NCI-H1694 (cell line): ENCODE measurements around the gene FAM83C.
A peak's percentile ranks its signal among the peaks of the same experiment; 100 is the strongest.
"Not testable (repeated sequence)": the region's sequence is repeated elsewhere in the genome, so short reads cannot be mapped to it uniquely, and the experiment has no call there.

Experiments
- DNase-seq: peaks from one replicate; lab custom pipeline; 2025; lab: John Stamatoyannopoulos, UW

Gene FAM83C

DNA sequence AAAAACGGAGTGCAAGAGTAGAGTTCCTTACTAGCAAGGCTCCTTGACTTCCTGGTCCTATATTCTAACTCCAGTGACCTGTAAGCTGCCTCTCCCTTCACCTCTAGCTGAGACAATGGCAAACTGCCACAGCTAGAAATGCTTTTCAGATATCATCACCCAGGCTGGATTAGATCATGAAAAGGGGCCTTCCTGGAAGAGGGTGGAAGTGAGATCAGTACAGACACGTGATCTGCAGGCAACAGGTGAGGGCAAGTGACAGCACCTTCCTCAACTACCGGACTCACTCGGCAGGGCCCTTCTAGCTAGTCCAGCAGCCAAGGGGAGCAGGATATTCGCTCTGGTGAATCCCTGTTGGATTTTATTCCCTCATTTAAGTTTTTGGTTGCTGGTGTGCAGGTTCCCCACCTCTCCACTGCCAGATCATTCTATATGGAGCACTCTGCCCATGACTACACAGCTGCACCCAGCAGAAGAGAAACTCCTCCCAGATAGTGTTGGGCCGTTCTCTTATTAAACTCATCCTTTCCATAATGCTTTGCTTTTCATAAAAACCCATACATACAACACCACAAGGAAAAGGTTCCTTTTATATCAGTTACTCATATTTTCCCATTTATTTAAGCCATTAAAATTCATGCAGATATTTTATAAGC lies 26.4 kb upstream of the FAM83C start:
- DNase-seq, result no peak

DNA sequence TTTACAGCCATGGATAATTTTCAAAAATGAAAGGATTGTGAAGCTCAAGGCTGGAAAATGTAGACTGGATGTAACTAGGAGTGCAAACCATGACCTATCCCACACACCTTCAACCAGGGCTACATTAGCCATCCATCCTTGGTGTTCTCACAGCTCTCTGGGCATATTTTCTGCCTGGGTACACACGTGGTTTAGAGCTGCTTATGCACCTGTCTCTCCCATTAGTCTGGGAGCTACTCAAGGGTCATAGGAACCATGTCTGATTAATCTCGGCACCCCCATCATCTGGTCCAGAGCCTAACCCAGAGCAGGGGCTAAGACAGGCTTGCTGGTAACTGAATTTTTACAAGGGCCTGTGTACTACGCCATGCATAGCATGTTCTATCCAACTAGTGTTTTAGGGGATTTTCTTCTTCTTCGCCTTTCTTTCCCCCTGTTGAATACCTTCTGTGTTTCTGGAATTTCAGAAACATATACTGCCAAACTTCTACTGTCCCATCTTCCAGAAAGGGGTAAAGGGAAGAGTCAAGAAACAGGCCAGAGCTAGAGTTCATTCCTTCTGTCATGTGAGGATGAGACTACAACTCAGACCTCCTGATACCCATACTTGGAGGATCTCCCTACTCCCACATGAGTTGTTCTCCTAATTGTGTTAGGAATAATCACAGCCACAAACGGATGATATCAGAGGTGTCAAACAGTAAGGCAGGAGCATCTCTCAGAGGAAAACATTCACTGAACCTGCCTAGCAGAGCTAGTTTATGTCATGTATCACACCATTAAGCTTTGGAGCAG lies 25.4 kb upstream of the FAM83C start:
- DNase-seq, result no peak

DNA sequence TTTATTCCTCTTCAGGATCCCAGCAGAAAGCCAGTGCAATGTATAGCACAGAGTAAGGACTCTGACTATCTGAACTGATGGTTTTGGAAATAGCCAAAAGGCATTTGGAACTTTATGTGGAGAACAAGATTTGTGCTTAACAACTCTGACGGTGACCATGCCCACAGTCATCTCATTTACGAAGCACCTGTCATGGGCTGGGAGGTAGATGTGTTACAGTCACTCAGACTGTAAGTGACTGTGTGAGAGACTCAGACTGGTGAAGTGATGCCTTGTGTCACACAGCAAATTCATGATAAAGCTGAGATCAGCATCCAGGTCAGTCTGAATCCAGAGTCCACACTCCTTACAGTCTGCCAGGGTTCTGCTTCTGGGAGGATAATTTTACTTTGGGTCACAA lies 23.9 kb upstream of the FAM83C start:
- DNase-seq, result no peak

DNA sequence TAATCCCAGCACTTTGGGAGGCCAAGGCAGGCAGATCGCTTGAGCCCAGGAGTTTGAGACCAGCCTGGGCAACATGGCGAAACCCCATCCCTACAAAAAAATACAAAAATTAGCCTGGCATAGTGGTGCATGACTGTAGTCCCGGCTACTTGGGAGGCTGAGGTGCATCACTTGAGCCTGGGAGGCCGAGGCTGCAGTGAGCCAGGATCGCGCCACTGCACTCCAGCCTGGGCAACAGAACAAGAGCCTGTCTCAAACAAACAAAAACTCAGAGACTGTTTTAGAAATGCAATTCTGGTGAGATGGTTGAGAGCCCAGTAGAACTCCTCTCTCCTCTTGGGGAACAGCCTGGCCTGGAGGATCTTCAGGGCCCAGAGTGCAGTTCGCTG lies 23.4 kb upstream of the FAM83C start:
- DNase-seq, result not testable (repeated sequence)

DNA sequence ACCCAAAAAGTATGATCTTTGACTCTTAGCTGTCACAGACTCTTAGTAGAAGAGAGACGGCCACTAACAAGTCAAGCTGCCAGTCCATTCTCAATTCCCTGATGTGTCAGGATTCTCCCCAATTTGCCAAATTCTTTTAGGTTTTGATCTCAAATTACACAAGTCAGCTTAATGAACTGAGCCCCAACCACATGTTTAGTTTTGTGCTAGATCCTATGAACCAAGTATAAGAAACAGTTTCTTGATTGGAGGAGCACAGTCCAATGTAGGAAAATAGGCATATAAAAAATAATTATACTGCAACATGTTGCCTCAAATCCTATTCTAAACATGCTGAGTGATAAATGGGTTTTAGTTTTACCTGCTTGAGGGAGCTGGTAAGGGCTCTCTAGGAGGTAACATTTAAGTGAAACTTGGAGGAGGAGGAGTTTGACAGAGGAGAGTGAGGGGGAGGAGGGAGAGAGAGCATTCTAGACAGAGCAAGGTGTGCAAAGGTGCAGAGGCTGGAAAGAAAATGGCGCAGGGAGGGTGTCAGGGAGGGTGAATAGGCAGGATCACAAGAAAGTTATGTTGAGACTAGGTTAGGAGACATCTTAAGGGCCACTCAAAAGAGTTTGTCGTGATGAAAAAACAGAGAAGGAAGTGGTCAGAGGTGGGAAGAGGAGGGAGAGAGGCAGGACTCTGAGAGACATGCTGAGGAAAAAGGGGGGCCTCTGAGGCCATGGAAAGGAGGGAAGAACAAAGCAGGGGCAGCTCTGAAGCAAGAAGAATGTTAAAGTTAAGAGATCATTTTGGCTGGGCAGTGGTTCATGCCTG lies 22.8 kb upstream of the FAM83C start:
- DNase-seq, result no peak

DNA sequence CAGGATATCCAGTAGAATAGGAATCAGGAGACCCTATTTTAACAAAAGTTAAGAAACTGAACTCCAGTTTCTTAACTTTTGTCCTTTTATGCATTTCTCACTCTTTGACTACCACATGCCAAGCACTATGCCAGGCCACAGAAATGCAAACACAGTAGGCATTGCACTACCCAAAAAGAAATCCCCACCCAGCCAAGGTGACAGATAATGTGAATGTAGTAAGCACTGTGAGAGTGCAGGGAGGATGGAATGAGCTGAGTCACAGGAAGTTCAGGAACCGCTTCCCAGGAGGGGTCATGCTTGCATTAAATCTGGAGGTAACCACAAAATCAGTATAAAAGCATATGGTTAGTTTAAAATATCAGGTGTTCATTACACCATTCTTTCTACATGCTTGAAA lies 20.1 kb upstream of the FAM83C start:
- DNase-seq, result no peak

DNA sequence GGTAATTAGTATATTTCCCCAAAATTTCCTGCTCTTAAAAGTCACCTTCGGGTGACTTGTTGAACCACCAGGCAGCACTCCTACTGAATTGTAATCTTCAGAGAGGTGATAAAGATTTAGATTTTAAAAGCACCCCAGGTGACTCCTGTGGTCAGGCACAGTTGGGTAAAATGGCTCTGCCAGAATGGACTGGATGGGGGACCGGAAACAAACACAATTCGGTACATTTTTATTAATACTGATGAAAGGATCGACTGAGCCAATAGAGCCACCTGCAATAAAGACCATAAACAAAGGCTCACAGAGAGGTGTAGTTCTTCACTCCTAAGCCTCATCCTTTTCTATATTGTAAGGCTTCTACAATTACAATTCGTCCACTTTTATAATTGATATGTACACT lies 19.6 kb upstream of the FAM83C start:
- DNase-seq, result no peak

DNA sequence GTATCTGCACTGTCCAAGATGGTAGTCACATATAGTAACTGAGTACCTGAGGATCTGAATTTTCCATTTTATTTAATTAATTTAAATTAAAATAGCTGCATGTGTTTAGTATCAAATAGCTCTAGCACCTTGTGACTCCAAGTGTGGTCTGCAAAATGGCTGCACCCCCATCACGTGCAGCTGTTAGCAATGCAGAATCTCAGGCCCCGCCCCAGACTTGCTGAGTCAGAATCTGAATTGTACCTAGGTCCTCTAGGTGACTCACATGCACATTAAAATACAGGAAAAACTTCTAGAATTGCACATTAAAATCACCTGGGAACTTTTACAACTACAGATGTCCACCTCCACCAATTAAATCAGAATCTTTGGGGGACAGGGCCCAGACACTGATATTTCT lies 19.2 kb upstream of the FAM83C start:
- DNase-seq, result no peak

DNA sequence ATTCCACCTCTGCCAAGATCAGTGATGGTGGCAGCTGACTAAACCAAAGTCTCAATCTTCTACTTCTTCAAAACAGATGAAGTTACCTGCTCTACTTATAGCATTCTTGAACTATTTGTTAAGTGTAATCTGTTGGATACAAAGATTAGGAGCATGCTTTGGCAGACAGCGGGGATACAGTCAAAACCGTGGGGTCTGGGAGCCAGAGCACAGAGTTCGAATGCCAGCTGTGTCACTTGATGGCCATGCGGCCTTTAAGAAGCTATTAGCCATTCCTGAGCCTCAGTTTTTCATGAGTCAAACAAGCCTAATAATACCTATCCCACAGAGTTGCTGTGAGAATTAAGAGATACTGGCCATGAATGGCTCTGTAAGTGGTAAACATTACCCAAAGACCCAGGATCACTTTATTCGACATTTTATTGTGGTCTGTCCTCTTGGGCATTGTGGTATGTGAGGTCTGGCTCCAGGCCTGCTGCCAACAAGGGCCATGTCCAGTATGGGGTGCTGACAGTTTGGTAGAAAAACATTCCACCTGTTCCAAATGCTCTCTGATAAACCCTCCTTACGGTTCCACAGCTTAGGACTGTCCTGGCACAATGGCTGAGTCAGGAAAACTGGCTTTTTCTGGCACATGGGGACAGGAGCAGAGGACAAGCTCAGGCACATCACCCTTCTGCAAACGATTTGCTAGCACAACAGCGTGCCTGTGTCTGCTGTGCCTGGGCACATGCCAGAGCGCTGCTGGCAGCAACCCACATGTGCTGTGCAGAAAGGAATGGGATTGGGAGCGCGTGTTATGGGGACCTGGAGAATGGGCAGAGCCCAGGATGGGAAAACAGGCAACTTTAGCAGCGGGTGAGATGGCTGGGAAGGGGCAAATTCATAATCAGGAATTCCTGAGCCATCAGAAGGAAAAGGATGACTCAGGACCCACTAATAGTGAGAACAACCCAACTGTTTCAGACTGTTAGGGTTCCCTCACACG lies 15.7 kb upstream of the FAM83C start:
- peak; percentile 95 for DNase-seq

DNA sequence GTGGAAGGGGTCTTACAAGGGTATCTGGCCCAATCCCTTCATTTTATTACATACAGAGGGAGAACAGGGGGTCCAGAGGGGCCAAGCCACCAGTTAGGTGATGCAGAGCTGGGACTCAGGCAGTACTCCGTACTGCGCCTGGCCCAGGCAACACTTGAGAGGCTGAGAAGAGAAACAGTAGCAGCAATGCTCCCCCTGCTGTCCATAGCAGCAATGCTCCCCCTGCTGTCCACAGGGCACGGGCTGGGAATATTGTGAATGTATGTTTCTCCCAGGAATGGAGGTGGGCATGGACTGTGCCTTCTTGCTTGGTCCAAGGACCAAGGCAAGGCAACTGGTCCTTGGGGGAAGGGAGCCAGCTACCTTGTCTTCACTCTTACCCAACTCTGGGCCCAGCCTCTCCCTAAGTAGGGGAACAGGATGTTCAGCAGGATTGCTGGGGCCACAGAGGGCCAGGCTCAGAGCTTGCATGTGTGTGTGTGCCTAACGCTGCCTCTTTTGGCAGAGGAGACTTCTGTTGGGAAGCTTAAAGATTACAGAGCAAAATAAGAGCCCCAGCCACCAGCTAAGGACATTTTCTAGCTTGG lies 14.8 kb upstream of the FAM83C start:
- DNase-seq, result peak; percentile 56

DNA sequence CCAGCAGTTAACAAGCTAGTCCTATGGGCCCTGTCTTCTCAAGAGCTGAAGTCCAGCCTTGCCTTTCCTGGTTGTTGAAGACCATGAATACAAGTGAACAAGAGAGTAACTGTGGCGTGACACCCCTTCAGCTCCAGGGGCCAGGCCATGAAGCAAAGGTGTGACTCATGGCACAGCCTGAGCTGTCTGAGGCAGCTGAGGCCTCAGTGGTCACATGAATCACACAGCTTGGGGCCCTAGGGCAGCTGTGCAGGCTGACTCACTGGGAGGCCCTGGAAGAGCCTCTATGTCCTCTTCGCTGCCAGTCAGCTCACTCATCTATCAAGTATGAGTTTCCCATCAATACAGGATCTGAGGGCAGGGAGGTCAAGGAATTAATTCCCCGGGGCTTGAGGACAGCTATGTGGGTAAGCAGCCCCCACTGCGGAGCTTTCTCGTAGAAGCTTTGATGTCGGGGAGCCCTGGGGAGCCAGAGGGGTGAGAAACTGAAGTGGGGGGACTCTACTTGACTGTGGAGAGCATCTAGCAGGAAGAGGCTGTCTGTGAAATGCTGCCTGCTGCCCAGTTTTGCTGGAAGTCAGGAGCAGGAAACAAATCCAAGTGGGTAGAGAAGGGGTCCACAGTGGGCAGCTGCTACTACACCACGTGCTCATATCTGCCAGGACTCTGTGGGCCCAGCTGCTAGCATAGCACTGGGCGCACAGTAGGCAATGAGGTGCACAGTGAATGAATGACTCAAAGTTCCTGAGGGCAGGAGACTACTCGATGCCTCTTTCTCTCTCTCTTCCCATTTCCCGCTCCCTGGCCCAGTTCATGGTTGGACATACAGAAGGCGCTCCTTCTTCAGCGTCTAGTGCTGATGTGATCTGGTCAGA lies 13.7 kb upstream of the FAM83C start:
- no peak for DNase-seq

DNA sequence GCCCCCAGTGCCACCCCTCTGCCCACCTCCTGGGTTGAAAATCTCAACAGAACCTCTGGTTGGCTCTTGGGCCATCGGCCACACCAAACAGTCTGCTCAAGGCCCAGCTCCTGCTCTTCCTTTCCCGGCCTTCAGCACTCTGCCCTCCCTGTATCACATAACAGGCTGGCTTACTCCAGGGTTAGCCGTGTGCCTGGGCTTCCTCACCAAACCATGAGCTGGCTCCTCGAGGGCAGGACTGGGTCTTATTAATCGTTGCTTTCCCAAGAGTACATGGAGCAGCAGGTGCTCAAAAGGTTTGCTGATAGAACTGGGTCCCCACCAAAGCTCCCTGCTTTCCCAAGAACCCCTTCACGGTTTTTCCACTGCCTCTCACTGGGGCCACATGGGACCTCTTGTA lies 12.7 kb upstream of the FAM83C start:
- DNase-seq, result no peak

DNA sequence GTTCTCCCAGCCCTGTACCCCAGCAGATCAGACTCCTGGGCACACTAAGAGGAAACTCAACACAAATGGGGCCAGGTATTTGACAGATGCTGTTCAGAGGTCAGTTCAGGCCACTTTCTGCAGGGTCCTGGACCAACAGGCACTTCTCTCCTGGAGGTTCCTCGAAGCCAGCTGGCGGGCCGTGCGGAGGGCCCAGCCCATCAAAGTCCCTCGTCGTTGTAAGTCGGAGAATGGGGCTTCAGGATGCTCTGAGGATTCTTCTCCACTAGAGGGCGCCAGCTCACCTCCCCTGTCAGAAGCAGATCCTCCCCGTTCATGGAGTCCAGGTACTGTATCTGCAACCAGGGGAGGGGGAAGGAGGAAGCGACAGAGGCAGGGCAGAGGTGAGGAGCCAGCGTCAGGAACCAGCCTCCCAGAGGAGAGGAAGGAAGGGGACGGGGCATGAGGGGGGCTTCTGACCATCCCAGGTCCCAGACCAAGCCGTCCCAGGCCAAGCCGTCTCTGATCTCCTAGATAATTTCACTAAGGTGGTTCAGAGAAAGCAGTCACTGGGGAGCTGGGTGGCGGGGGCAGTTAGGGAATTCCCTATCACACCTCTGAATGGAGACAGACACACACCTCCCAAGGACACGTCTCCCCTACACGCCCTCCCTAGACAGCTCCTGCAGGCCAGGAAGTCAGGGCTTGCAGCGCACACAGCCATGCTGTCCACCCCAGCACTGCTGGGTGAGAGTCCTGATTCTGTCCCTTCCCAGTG lies 11.7 kb upstream of the FAM83C start:
- peak; percentile 84 for DNase-seq

DNA sequence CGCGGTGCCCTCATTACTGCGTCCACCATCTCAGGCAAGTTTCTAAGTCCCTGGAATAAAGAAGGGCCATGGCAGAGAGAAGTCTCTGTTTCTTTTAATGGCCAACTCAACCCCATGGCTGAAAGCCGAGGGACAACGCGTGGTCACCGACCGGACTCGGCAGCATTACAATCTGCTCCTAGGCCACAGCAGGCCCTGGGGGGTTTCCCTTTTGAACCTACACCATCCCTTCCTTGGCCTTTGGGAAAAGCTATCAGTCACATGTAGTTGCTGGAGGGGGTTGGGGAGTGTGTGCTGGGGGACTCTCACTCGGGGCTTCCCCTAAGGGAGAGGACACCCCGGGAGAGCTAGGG lies 11.1 kb upstream of the FAM83C start:
- DNase-seq, result no peak

DNA sequence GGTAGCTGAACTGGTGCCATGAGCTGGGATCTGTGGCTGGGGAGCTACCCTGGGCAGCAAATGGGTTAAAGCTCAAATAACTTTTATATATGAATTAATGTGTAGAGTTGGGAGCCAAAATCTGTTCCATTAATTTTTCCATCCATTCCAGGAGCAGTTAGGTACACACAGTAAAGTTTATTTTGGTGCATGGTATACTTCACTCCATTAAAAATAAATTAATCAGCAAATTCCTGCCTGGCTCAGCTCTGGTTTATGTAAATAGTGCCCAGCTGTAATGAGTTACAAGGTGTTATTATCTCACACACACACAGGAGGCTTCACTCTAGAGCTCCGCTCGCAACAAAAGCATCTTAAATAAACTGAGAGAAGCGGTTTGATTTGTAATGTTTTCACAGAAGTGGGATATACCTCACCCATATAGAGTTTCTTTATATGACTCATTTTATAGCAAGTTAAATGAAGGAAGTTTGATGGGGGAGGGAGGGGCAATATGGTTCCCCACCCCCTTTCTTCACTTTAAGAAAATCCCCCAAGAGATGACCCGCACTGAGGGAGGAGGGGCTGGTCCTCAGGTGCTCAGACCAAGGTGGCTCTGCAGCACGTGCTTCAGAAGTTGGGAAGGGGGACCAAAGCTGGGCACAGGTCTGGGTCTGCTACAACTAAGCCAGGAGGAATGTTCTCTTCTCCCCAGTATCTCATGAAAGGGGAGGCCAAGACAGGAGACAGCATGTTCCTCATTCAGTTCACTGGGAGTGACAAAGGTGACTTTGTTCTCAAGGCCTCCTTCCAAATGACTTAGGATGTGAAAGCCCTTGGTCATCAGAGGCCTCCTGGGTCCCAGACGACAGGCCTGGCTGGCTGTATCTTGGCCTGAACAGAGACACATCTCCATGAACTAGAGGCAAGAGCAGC lies 10.5 kb upstream of the FAM83C start:
- DNase-seq, result no peak

DNA sequence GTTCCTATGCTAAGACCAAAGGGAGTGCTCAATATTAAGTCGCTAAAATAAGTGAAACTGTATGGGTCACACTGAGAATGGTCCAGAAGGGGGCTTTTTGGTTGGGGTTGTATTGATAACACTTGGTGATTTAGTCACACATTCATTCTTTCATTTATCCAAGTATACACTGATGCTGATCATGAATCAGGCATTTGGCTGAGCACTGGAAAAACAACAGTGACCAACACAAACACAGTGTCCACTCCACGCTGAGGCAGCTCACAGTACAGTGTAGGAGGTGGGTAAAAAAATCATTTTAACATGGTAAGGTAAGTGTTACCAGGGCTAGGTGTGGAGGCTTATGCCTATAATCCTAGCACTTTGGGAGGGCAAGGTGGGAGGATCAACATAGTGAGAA lies 9.2 kb upstream of the FAM83C start:
- no peak for DNase-seq

DNA sequence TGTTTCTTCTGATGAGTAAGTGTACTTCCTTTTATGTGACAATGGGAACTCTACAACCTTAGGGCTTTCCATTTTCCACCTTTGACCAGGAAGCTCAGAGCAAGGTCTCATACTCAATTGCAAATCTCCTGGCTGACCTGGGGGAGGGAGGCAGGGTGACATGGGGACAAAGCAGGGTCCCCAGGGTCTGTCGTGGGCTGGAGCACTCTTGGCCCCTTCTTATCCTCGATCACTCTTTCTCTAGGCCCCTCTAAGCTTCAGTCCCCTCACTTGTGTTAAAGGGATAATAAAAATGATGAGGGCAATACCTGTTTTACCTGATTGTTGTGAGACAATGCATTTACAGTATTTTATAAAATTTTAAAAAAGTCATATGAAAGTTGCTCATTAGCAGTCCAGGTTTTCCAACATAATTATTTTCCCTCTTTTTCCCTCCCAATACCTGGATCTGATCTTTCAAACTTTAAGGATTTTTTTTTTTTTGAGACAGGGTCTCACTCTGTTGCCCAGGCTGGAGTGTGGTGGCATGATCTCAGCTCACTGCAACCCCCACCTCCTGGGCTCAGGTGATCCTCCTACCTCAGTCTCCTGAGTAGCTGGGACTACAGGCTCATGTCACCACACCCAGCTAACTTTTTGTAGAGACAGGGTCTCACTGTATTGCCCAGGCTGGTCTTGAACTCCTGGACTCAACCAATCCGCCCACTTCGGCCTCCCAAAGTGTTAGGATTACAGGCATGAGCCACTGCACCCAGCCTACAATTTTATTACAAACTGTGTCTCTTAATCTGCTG lies 8.4 kb upstream of the FAM83C start:
- DNase-seq, result no peak

DNA sequence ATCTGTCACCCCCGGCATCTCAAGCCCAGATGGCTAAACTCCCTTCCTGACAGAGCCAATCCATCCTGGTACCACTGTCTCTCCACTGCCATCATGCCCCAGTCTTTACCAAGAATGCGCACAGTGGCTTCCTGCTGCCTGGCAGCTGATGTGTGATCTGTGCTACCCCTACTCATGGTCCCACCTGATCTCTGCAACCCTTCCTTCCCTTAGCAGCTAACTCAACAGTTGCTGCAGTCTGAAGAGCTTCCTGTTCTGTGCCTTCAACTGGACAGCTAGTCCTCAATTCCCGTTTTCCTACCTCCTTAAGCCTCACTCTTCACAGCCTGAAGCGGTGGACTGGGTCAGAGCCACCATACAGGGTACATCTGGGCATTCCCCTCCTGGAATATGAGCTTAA lies 7.6 kb upstream of the FAM83C start:
- DNase-seq, result no peak
